Vagina (tissue), 2 donors: ENCODE data around the gene EPHB4.

Source experiments
- POLR2A ChIP-seq, 2 donors: fragments of 450-650 bp; IDR thresholded peaks; one replicate each; pipeline ENCODE4 v1.6.1; 2017; ENCODE audit warnings: antibody characterized with exemption in 2 of 2, mild to moderate bottlenecking in 2 of 2, moderate library complexity in 2 of 2
- POLR2AphosphoS5 ChIP-seq, 2 donors: sonication (generic); formaldehyde crosslinking; IDR thresholded peaks; one replicate each; pipeline ENCODE4 v1.9.0; 2017; ENCODE audit warnings: antibody characterized with exemption in 2 of 2, mild to moderate bottlenecking in 2 of 2, low read depth in 1 of 2; ENCODE audit not compliant: insufficient read depth in 1 of 2
- TF ChIP-seq, protein P1 (sequence below), 3 experiments: fragments of 450-650 bp in 2 of 3; fragments of 200-600 bp in 1 of 3; sonication (generic) in 1 of 3; IDR thresholded peaks; one replicate each; pipeline ENCODE4 v1.5.1; 2017 to 2019; ENCODE audit warnings: antibody characterized with exemption in 3 of 3, mild to moderate bottlenecking in 2 of 3, moderate library complexity in 2 of 3

- TF ChIP-seq, protein P1, sequence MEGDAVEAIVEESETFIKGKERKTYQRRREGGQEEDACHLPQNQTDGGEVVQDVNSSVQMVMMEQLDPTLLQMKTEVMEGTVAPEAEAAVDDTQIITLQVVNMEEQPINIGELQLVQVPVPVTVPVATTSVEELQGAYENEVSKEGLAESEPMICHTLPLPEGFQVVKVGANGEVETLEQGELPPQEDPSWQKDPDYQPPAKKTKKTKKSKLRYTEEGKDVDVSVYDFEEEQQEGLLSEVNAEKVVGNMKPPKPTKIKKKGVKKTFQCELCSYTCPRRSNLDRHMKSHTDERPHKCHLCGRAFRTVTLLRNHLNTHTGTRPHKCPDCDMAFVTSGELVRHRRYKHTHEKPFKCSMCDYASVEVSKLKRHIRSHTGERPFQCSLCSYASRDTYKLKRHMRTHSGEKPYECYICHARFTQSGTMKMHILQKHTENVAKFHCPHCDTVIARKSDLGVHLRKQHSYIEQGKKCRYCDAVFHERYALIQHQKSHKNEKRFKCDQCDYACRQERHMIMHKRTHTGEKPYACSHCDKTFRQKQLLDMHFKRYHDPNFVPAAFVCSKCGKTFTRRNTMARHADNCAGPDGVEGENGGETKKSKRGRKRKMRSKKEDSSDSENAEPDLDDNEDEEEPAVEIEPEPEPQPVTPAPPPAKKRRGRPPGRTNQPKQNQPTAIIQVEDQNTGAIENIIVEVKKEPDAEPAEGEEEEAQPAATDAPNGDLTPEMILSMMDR (IDR thresholded peaks at IDR 0.05): no peak
- TF ChIP-seq POLR2AphosphoS5 (IDR thresholded peaks at IDR 0.05; ENCODE audit: insufficient read depth in 1 of 2, low read depth in 1 of 2) (no peak), POLR2A (IDR thresholded peaks at IDR 0.05) (no peak)
These were observed 67.8 kb downstream of the EPHB4 start for GRCh38 chr7:100759357-100760171.
